ACHN (cell line): Measurements from ENCODE around the gene PHF2.
A peak's percentile ranks its signal among the peaks of the same experiment; 100 is the strongest.

ENCODE experiments used
- DNase-seq: peaks from one replicate; pipeline ENCODE4 v3.0.0-alpha.2; 2015
- in situ Hi-C: cut with HindIII; loops from 2 replicates; pipeline ENCODE4 v1.10.0; 2017; ENCODE audit warnings: low sequenced_read_pairs, low pct_ligation_motif_present, low pct_unique_long_range_greater_than_20kb

Gene PHF2

GRCh38 chr9:93678199-93679019 lies 102.0 kb downstream of the PHF2 start:
- DNase-seq = no peak
- in situ Hi-C loops = no loop called here

GRCh38 chr9:93679536-93680442 lies 103.4 kb downstream of the PHF2 start:
- in situ Hi-C loops = no loop called here
- DNase-seq = no peak

GRCh38 chr9:93680443-93681268 lies 104.3 kb downstream of the PHF2 start:
- in situ Hi-C loops = no loop called here

GRCh38 chr9:93681269-93682154 lies 105.1 kb downstream of the PHF2 start:
- no peak for DNase-seq
- in situ Hi-C loops = no loop called here

More at GRCh38 chr9:93680443-93681268, 104.3 kb downstream of the PHF2 start:
- no peak for DNase-seq

GRCh38 chr9:93682155-93682968 lies 106.0 kb downstream of the PHF2 start:
- in situ Hi-C loops = no loop called here
- peak; percentile 26 for DNase-seq

GRCh38 chr9:93683331-93684134 lies 107.1 kb downstream of the PHF2 start:
- no peak for DNase-seq
- in situ Hi-C loops = no loop called here

GRCh38 chr9:93684161-93684765 lies 107.9 kb downstream of the PHF2 start:
- in situ Hi-C loops = no loop called here
- DNase-seq = no peak

- in situ Hi-C loops = no loop called here
- DNase-seq = no peak
These were observed 108.6 kb downstream of the PHF2 start for GRCh38 chr9:93684806-93685543.

GRCh38 chr9:93686127-93686879 lies 109.9 kb downstream of the PHF2 start:
- DNase-seq = no peak
- in situ Hi-C loops = no loop called here

- in situ Hi-C loops = no loop called here
- no peak for DNase-seq
These were observed 110.5 kb downstream of the PHF2 start for GRCh38 chr9:93686880-93687236.

GRCh38 chr9:93690618-93691017 lies 114.2 kb downstream of the PHF2 start:
- in situ Hi-C loops = no loop called here
- no peak for DNase-seq

- in situ Hi-C loops = no loop called here
- no peak for DNase-seq
These were observed 116.7 kb downstream of the PHF2 start for GRCh38 chr9:93693129-93693528.

GRCh38 chr9:93697352-93698139 lies 121.2 kb downstream of the PHF2 start:
- no peak for DNase-seq

More at GRCh38 chr9:93697352-93698139, 121.2 kb downstream of the PHF2 start:
- in situ Hi-C loops = no loop called here
